B cell (primary cell): Measurements from ENCODE around the gene AFAP1L1. TPM values are rescaled to one million over a fixed set of nuclear protein-coding genes. Genes with fewer than 3 reads are reported as not detected.

Experiments used
- ATAC-seq: fragments of 200-7000 bp; cut with Tn5 transposase; one replicate; pipeline ENCODE4 v1.10.0; 2021; ENCODE audit warnings: low read depth, mild to moderate bottlenecking, moderate number of reproducible peaks, moderate library complexity
- CTCF ChIA-PET: fragments of 350-600 bp; sonication (Branson Sonifier 250); formaldehyde crosslinking; loops from one replicate; lab custom pipeline; 2021; ENCODE audit warnings: antibody characterized with exemption, inconsistent platforms; lab: Charles Lee
- POLR2A ChIA-PET: fragments of 350-600 bp; sonication (Branson Sonifier 250); formaldehyde crosslinking; loops from one replicate; lab custom pipeline; 2021; ENCODE audit warnings: antibody characterized with exemption; lab: Charles Lee
- DNase-seq: peaks from one replicate; pipeline ENCODE4 v3.0.0; 2013
- H2AFZ ChIP-seq: 2 replicates; pipeline ENCODE4 v1.6.1; 2012; ENCODE audit warnings: mild to moderate bottlenecking, low read depth, low read length; ENCODE audit not compliant: insufficient read depth, poor library complexity, severe bottlenecking
- H3K27ac ChIP-seq, 2 donors: 1 replicate in 1 of 2; 2 replicates in 1 of 2; pipeline ENCODE4 v1.5.1; 2012 to 2013; ENCODE audit warnings: low read length in 2 of 2, mild to moderate bottlenecking in 2 of 2, moderate library complexity in 1 of 2
- H3K27me3 ChIP-seq, 4 experiments: fragments of 200-600 bp in 1 of 4; sonication (generic) in 1 of 4; replicated peaks in 1 of 4; 1 replicate in 2 of 4; 2 replicates in 2 of 4; pipeline versions ENCODE4 v1.6.1 to v1.7.0; 2013 to 2016; ENCODE audit warnings: low read length in 3 of 4, mild to moderate bottlenecking in 2 of 4, mixed read lengths in 1 of 4, moderate library complexity in 1 of 4; ENCODE audit not compliant: insufficient read depth in 4 of 4, control insufficient read depth in 3 of 4; ENCODE audit errors: control extremely low read depth in 1 of 4
- H3K36me3 ChIP-seq, 2 experiments: replicated peaks in 1 of 2; 1 replicate in 1 of 2; 2 replicates in 1 of 2; pipeline versions ENCODE4 v1.6.1 to v1.7.1; 2013; ENCODE audit warnings: low read length in 1 of 2; ENCODE audit not compliant: insufficient read depth in 2 of 2, control insufficient read depth in 1 of 2; ENCODE audit errors: control extremely low read depth in 1 of 2, extremely low read depth in 1 of 2
- H3K4me1 ChIP-seq, 2 donors: fragments of 200-600 bp in 1 of 2; sonication (generic) in 1 of 2; 1 replicate in 1 of 2; 2 replicates in 1 of 2; pipeline versions ENCODE4 v1.5.1 to v1.6.1; 2013 to 2017; ENCODE audit warnings: low read length in 2 of 2; ENCODE audit not compliant: control insufficient read depth in 2 of 2, insufficient read depth in 2 of 2
- H3K4me2 ChIP-seq: replicated peaks from 2 replicates; pipeline ENCODE3; 2012; ENCODE audit warnings: mild to moderate bottlenecking, low read depth, low read length; ENCODE audit not compliant: poor library complexity, severe bottlenecking
- H3K4me3 ChIP-seq, 5 experiments: fragments of 200-600 bp in 1 of 5; sonication (generic) in 1 of 5; 1 replicate in 3 of 5; 2 replicates in 2 of 5; pipeline versions ENCODE4 v1.5.1 to v1.7.0; 2011 to 2016; ENCODE audit warnings: low read length in 4 of 5, mild to moderate bottlenecking in 4 of 5, low read depth in 2 of 5, control low read depth in 1 of 5, moderate library complexity in 1 of 5; ENCODE audit not compliant: insufficient read depth in 1 of 5; ENCODE audit errors: control extremely low read depth in 1 of 5, extremely low read depth in 1 of 5
- H3K79me2 ChIP-seq: fragments of 200-600 bp; sonication (generic); one replicate; pipeline ENCODE4 v1.6.0; 2016; ENCODE audit warnings: low read length; ENCODE audit not compliant: control insufficient read depth, insufficient read depth
- H3K9ac ChIP-seq: fragments of 200-600 bp; sonication (generic); 2 replicates; pipeline ENCODE4 v1.6.1; 2017; ENCODE audit warnings: mild to moderate bottlenecking, low read length, moderate library complexity
- H3K9me3 ChIP-seq, 3 donors: one replicate each; pipeline versions ENCODE4 v1.6.1 to v1.7.1; 2013; ENCODE audit warnings: low read length in 2 of 3; ENCODE audit not compliant: control insufficient read depth in 2 of 3, insufficient read depth in 1 of 3; ENCODE audit errors: control extremely low read depth in 1 of 3
- H4K20me1 ChIP-seq: 2 replicates; pipeline ENCODE4 v1.6.0; 2012; ENCODE audit warnings: mild to moderate bottlenecking, low read length; ENCODE audit not compliant: insufficient read depth, control insufficient read depth, poor library complexity, severe bottlenecking
- H3K27ac Mint-ChIP-seq: one replicate; pipeline ENCODE4 v1.8.0; 2021; ENCODE audit warnings: mixed read lengths
- H3K27me3 Mint-ChIP-seq: one replicate; pipeline ENCODE4 v1.8.0; 2021; ENCODE audit warnings: mixed read lengths
- H3K4me1 Mint-ChIP-seq: one replicate; pipeline ENCODE4 v1.8.0; 2021; ENCODE audit warnings: mixed read lengths
- H3K4me3 Mint-ChIP-seq: one replicate; pipeline ENCODE4 v1.8.0; 2021; ENCODE audit warnings: mixed read lengths
- H3K9me3 Mint-ChIP-seq: one replicate; pipeline ENCODE4 v1.8.0; 2022; ENCODE audit warnings: mixed read lengths; ENCODE audit not compliant: insufficient read depth
- EZH2 ChIP-seq: IDR thresholded peaks from 2 replicates; pipeline ENCODE4 v1.6.1; 2012; ENCODE audit warnings: borderline replicate concordance, low read depth, mild to moderate bottlenecking, moderate library complexity, low read length; ENCODE audit not compliant: insufficient read depth, poor library complexity, severe bottlenecking
- WGBS: methylation state at CpG from one replicate; pipeline ENCODE4 v1.1.5; 2013; ENCODE audit warnings: missing lambda C conversion rate; ENCODE audit not compliant: insufficient coverage; 5-methylcytosine and 5-hydroxymethylcytosine counted together
- intact Hi-C: fragments of 100-400 bp; cut with micrococcal nuclease; formaldehyde crosslinking; loops from one replicate; pipeline ENCODE4 v1.10.0; 2022
- polyA plus RNA-seq: library from polyadenylated mRNA; depleted of rRNA; stranded (reverse); fragments of >200 nt; gene quantifications from 2 replicates; pipeline ENCODE4 v1.2.3, GENCODE V29; 2012
- total RNA-seq, 2 donors: library from RNA; stranded (reverse); fragments of 120-200 nt in 1 of 2; gene quantifications; 1 replicate in 1 of 2; 2 replicates in 1 of 2; pipeline versions ENCODE4 v1.2.3 to v1.2.4, GENCODE V29; 2013 to 2022
- TF ChIP-seq, protein P1 (sequence below): fragments of 200-600 bp; IDR thresholded peaks from one replicate; pipeline ENCODE4 v1.8.0; 2022; ENCODE audit warnings: antibody characterized with exemption, mild to moderate bottlenecking

AFAP1L1 gene
- total and polyA plus RNA-seq, 2 donors (not counting 1 experiment from before 2014, with no cell fraction given) = not detected

GRCh38 chr5:149301744-149302380, 30.2 kb downstream of the AFAP1L1 start:
- no peak for TF ChIP-seq EZH2
- TF ChIP-seq, protein P1, sequence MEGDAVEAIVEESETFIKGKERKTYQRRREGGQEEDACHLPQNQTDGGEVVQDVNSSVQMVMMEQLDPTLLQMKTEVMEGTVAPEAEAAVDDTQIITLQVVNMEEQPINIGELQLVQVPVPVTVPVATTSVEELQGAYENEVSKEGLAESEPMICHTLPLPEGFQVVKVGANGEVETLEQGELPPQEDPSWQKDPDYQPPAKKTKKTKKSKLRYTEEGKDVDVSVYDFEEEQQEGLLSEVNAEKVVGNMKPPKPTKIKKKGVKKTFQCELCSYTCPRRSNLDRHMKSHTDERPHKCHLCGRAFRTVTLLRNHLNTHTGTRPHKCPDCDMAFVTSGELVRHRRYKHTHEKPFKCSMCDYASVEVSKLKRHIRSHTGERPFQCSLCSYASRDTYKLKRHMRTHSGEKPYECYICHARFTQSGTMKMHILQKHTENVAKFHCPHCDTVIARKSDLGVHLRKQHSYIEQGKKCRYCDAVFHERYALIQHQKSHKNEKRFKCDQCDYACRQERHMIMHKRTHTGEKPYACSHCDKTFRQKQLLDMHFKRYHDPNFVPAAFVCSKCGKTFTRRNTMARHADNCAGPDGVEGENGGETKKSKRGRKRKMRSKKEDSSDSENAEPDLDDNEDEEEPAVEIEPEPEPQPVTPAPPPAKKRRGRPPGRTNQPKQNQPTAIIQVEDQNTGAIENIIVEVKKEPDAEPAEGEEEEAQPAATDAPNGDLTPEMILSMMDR = no peak
- Mint-ChIP-seq H3K4me3 (no peak overlapping the region), H3K9me3 (no peaks in the 10 kb centered on the region), H3K27me3 (peaks cover 33% of the 10 kb centered on the region), H3K4me1 (no peaks in the 10 kb centered on the region), H3K27ac (no peak overlapping the region)
- intact Hi-C loops = no loop called here
- no peak for ATAC-seq
- H3K4me3 ChIP-seq = no peak overlapping the region
- no peak overlapping the region for H2AFZ ChIP-seq
- H3K79me2 ChIP-seq = no peaks in the 10 kb centered on the region
- no peaks in the 10 kb centered on the region for H3K4me1 ChIP-seq
- no peak overlapping the region for H3K4me2 ChIP-seq
- no peak overlapping the region for H3K9ac ChIP-seq
- H3K36me3 ChIP-seq = no peaks in the 10 kb centered on the region
- H3K9me3 ChIP-seq = no peaks in the 10 kb centered on the region
- 68% methylated on average over 4 of the region's 8 CpGs for WGBS
- ChIA-PET CTCF (interaction anchor here (0.6 kb wide), 1 partner anchor 1250 kb away, joined by 6 read pairs; no protein-coding TSS in a partner anchor), POLR2A (no interaction called here)
- peaks cover 0 to 25% (median 1%) of the 10 kb centered on the region in 4 experiments for H3K27me3 ChIP-seq
- no peaks in the 10 kb centered on the region for H4K20me1 ChIP-seq
- no peak overlapping the region for H3K27ac ChIP-seq
- DNase-seq = no peak

DNA sequence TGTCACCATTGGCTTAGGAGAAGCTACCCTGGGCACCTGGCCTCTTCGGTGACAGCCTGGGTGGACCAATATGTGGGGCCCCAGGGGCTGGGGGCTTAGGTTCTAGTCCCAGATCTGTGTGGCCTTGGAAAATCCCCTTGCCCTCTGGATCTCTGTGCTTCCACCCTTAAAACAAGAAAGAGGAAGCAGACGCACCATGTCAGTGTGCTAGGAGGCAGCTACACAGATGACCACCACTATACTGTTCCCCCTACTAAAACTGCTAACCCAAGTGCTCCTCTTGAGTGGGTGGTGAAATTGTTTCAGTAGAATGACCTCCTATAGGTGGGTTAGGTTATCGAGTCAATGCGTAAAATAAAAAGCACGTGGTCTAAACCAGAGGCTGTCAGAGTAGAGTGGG, 31.0 kb downstream of the AFAP1L1 start:
- Histone ChIP-seq H3K79me2 (no peaks in the 10 kb centered on the region), H3K4me3 (no peak overlapping the region), H4K20me1 (no peaks in the 10 kb centered on the region), H3K9me3 (no peaks in the 10 kb centered on the region), H3K9ac (no peak overlapping the region), H3K27ac (no peak overlapping the region), H3K27me3 (peaks cover 0 to 25% (median 1%) of the 10 kb centered on the region in 4 experiments), H3K36me3 (no peaks in the 10 kb centered on the region), H3K4me1 (no peaks in the 10 kb centered on the region), H2AFZ (no peak overlapping the region), H3K4me2 (no peak overlapping the region)
- Mint-ChIP-seq H3K4me1 (no peaks in the 10 kb centered on the region), H3K4me3 (no peak overlapping the region), H3K9me3 (no peaks in the 10 kb centered on the region), H3K27me3 (peaks cover 33% of the 10 kb centered on the region), H3K27ac (no peak overlapping the region)
- ChIA-PET CTCF (interaction anchor here (0.6 kb wide), 1 partner anchor 1249 kb away, joined by 6 read pairs; no protein-coding TSS in a partner anchor), POLR2A (no interaction called here)
- no peak for DNase-seq
- TF ChIP-seq, protein P1 = no peak
- no peak for TF ChIP-seq EZH2
- intact Hi-C loops = no loop called here
- ATAC-seq = no peak
- 80% methylated on average over 1 of the region's 5 CpGs for WGBS
